Muscle layer of colon (tissue), 2 donors: ENCODE results near the gene HSD3B1.

Source experiments
- H3K27ac ChIP-seq: one replicate; pipeline ENCODE4 v1.7.0; 2013; ENCODE audit warnings: low read depth, mild to moderate bottlenecking, low read length, moderate library complexity
- H3K27me3 ChIP-seq, 2 donors: one replicate each; pipeline ENCODE4 v1.7.0; 2013; ENCODE audit warnings: low read length in 2 of 2, mild to moderate bottlenecking in 2 of 2; ENCODE audit not compliant: insufficient read depth in 2 of 2, control insufficient read depth in 1 of 2
- H3K36me3 ChIP-seq: one replicate; pipeline ENCODE4 v1.7.0; 2013; ENCODE audit warnings: mild to moderate bottlenecking, low read length; ENCODE audit not compliant: insufficient read depth
- H3K4me1 ChIP-seq: one replicate; pipeline ENCODE4 v1.7.0; 2013; ENCODE audit warnings: mild to moderate bottlenecking, low read length; ENCODE audit not compliant: insufficient read depth
- H3K4me3 ChIP-seq, 2 donors: one replicate each; pipeline ENCODE4 v1.7.0; 2013; ENCODE audit warnings: low read length in 2 of 2, low read depth in 1 of 2, mild to moderate bottlenecking in 1 of 2, moderate library complexity in 1 of 2
- H3K9ac ChIP-seq: one replicate; pipeline ENCODE4 v1.7.0; 2013; ENCODE audit warnings: low read length
- H3K9me3 ChIP-seq: one replicate; pipeline ENCODE4 v1.7.0; 2013; ENCODE audit warnings: mild to moderate bottlenecking, low read length
- donor health status: abdominal sarcoma.
- donor health status: Adenocarcinoma of cecum.

HSD3B1 gene

GRCh38 chr1:119475866-119476439 lies 31.1 kb upstream of the HSD3B1 start:
- H3K27ac ChIP-seq, result no peak overlapping the region
- H3K4me3 ChIP-seq, result no peak overlapping the region
- H3K9ac ChIP-seq, result no peak overlapping the region
- no peaks in the 10 kb centered on the region for H3K27me3 ChIP-seq
- H3K4me1 ChIP-seq, result no peaks in the 10 kb centered on the region
- H3K9me3 ChIP-seq, result no peaks in the 10 kb centered on the region
- H3K36me3 ChIP-seq, result no peaks in the 10 kb centered on the region

GRCh38 chr1:119477710-119478109 lies 29.3 kb upstream of the HSD3B1 start:
- H3K9me3 ChIP-seq, result no peaks in the 10 kb centered on the region
- no peaks in the 10 kb centered on the region for H3K36me3 ChIP-seq
- no peaks in the 10 kb centered on the region for H3K27me3 ChIP-seq
- H3K4me1 ChIP-seq, result no peaks in the 10 kb centered on the region
- no peak overlapping the region for H3K27ac ChIP-seq
- H3K9ac ChIP-seq, result no peak overlapping the region
- no peak overlapping the region for H3K4me3 ChIP-seq

GRCh38 chr1:119480175-119480574 lies 26.8 kb upstream of the HSD3B1 start:
- Histone ChIP-seq H3K4me1 (no peaks in the 10 kb centered on the region), H3K4me3 (no peak overlapping the region)

GRCh38 chr1:119481951-119482350 lies 25.1 kb upstream of the HSD3B1 start:
- H3K27me3 ChIP-seq, result no peaks in the 10 kb centered on the region
- H3K9me3 ChIP-seq, result no peaks in the 10 kb centered on the region
- H3K36me3 ChIP-seq, result no peaks in the 10 kb centered on the region
- no peaks in the 10 kb centered on the region for H3K4me1 ChIP-seq
- no peak overlapping the region for H3K4me3 ChIP-seq
- no peak overlapping the region for H3K27ac ChIP-seq
- H3K9ac ChIP-seq, result no peak overlapping the region

More at GRCh38 chr1:119480175-119480574, 26.8 kb upstream of the HSD3B1 start:
- H3K27ac ChIP-seq, result no peak overlapping the region
- no peaks in the 10 kb centered on the region for H3K36me3 ChIP-seq
- no peaks in the 10 kb centered on the region for H3K27me3 ChIP-seq
- no peaks in the 10 kb centered on the region for H3K9me3 ChIP-seq
- no peak overlapping the region for H3K9ac ChIP-seq

DNA sequence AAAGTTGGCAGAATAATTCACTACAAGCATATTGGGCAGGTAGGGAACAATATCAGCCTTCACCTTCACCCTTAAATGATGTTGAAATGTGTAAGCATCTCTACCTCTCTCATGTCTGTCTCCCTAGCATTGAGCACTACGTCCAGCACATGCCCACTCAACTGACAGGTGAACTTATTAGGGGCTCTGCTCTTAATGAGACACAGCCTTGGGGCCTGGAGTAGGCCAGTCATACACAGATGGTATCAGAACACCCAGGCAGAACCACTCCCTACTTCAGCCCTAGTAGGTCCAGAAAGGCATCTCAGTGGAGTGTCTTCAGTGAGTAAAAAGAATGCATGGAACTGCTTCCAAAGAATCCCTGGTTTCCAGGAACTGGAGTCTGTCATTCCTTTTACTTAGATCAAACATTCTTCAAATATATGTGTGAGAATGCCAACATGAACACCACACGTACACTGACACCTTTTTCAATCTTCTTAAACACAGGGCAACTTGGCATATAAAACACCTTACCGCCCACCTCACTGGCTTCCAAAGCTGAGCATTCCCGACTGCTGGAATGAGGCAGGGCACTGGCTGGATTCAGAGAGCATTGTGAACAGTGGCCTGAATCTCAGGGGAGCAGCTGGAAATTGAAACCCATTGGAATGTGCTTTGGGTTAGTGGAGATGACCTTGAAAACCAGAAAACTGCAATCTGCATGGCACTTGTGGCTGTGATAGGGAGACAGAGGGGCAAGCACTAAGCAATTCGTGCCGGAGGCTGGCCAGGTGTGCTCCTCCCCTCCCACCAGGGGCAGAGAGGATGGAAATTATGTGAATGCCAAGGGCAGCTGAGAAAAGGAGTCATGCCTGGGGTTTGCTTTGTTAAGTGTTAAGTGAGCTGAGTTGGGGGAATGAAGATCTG lies 24.2 kb upstream of the HSD3B1 start:
- no peak overlapping the region for H3K27ac ChIP-seq
- H3K4me3 ChIP-seq, result no peak overlapping the region
- H3K36me3 ChIP-seq, result no peaks in the 10 kb centered on the region
- no peaks in the 10 kb centered on the region for H3K4me1 ChIP-seq
- no peaks in the 10 kb centered on the region for H3K9me3 ChIP-seq
- no peak overlapping the region for H3K9ac ChIP-seq
- H3K27me3 ChIP-seq, result no peaks in the 10 kb centered on the region

DNA sequence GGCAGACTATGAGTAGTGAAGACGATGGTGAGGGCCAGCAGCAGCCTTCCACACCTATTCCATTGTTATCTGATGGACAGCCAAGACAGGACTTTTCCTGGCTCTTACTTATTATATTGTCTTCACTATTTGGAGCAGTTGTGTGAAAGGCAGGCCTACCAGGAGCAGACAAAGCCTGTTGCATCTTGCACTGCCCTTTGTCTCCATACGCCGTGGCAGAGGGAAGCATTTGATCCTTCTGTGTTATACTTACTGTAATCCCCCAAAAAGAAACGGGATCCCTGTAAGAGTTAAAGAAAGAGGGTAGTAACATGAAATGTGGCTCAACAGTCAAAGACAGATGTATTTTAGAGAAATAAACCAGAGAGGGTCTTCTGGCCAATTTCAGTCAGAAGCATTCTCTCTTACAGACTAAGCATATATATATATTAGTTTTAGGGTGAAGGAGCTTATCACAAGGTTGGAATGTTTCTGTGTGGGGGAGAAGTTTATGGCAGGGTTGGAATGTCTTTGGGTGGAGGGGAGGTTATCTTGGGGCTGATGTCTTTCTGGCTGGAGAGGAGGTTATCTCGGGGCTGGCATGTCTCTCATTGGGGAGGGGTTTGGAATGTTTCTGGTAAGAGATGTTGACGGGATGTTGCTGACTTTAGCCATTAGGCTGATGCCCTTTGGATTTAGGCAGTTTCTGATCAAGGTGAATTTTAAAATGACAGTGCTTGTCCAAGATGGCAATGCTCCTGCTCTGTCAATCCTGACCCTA lies 23.4 kb upstream of the HSD3B1 start:
- no peaks in the 10 kb centered on the region for H3K36me3 ChIP-seq
- no peaks in the 10 kb centered on the region for H3K27me3 ChIP-seq
- H3K9ac ChIP-seq, result no peak overlapping the region
- H3K9me3 ChIP-seq, result no peaks in the 10 kb centered on the region
- no peak overlapping the region for H3K4me3 ChIP-seq
- no peak overlapping the region for H3K27ac ChIP-seq
- H3K4me1 ChIP-seq, result no peaks in the 10 kb centered on the region

GRCh38 chr1:119485201-119485600 lies 21.8 kb upstream of the HSD3B1 start:
- Histone ChIP-seq H3K27ac (no peak overlapping the region), H3K4me3 (no peak overlapping the region), H3K27me3 (no peaks in the 10 kb centered on the region), H3K36me3 (no peaks in the 10 kb centered on the region), H3K4me1 (no peaks in the 10 kb centered on the region), H3K9ac (no peak overlapping the region), H3K9me3 (no peaks in the 10 kb centered on the region)

GRCh38 chr1:119488216-119488615 lies 18.8 kb upstream of the HSD3B1 start:
- Histone ChIP-seq H3K9me3 (no peaks in the 10 kb centered on the region), H3K27ac (no peak overlapping the region), H3K27me3 (no peaks in the 10 kb centered on the region), H3K9ac (no peak overlapping the region), H3K4me3 (no peak overlapping the region), H3K36me3 (no peaks in the 10 kb centered on the region), H3K4me1 (no peaks in the 10 kb centered on the region)

DNA sequence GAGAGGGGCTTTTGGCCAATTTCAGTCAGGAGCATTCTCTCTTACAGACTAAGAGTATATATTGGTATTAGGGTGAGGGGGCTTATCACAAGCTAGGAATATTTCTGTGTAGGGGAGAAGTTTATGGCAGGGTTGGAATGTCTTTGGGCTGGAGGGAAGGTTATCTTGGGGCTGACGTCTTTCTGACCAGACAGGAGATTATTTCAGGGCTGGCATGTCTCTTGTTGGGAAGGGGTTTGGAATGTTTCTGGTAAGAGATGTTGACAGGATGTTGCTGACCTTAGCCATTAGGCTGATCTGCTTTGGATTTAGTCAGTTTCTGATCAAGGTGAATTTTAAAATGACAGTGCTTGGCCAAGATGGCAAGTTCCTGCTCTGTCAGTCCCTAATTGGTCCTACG lies 17.8 kb upstream of the HSD3B1 start:
- Histone ChIP-seq H3K9me3 (no peaks in the 10 kb centered on the region), H3K9ac (no peak overlapping the region), H3K36me3 (no peaks in the 10 kb centered on the region), H3K4me3 (no peak overlapping the region), H3K4me1 (no peaks in the 10 kb centered on the region), H3K27me3 (no peaks in the 10 kb centered on the region), H3K27ac (no peak overlapping the region)

DNA sequence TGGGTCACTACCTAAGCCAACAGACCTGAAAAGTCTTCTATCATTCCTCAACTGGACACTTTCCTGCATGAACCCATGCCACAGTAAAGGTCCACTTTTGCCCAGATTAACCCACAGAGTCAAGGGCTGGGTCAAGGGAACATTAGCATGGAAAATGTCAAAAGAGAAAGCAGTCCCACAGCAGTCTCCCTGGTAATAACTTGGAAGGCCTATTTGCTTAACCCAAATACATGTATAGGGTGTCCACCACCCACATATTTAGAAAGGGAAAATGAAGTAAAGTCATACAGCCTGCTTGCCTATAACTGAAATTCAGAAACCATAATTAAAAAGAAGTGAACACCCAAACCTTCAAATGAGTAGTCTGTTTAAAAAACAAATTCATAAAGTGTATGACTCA lies 16.1 kb upstream of the HSD3B1 start:
- Histone ChIP-seq H3K4me1 (no peaks in the 10 kb centered on the region), H3K9me3 (no peaks in the 10 kb centered on the region), H3K36me3 (no peaks in the 10 kb centered on the region), H3K4me3 (no peak overlapping the region), H3K9ac (no peak overlapping the region), H3K27me3 (no peaks in the 10 kb centered on the region), H3K27ac (no peak overlapping the region)

DNA sequence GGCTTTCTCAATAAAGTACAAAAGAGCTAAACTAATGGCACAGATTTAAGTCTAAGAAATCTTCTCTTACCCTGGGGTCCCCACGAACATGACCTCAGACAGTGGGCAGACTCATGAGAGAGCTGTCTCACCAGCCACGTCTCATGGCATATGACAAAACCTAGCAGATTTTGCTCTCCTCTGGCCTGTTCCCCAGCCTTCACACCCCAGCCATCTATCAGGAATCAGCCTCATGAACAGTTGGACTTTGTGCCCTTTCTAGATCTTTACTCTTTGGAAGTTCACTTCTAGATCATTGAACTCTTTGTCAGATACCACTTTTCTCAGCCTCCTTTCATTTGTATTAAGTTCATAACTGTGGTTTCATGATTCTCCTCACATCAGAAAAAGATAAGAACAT lies 14.2 kb upstream of the HSD3B1 start:
- no peaks in the 10 kb centered on the region for H3K4me1 ChIP-seq
- no peaks in the 10 kb centered on the region for H3K9me3 ChIP-seq
- no peaks in the 10 kb centered on the region for H3K36me3 ChIP-seq
- H3K27ac ChIP-seq, result no peak overlapping the region
- H3K27me3 ChIP-seq, result no peaks in the 10 kb centered on the region
- H3K9ac ChIP-seq, result no peak overlapping the region
- no peak overlapping the region for H3K4me3 ChIP-seq
